ENCODE data around the gene TOMM40L.

GRCh38 chr1:161265305-161265704, 39.4 kb downstream of the TOMM40L start:
- TF ChIP-seq CTCF (IDR thresholded peaks at IDR 0.05; ENCODE audit: low read depth, low read length) (no peak), POLR2A (IDR thresholded peaks at IDR 0.05; ENCODE audit: extremely low read depth, insufficient read length) (no peak), MYC (IDR thresholded peaks at IDR 0.05; ENCODE audit: low read depth, low read length) (no peak), MAX (IDR thresholded peaks at IDR 0.05; ENCODE audit: low read depth, low read length) (no peak)
